ENCODE results near the gene RFPL1.
A peak's percentile ranks its signal among the peaks of the same experiment; 100 is the strongest.
"Not testable (repeated sequence)": the region's sequence is repeated elsewhere in the genome, so short reads cannot be mapped to it uniquely, and the experiment has no call there.

The RFPL1 gene

GRCh38 chr22:29438283-29438682, at the start of gene RFPL1:
Gene RFPL1, plus strand, starts transcription at chr22:29438583.
- not testable (repeated sequence) for DNase-seq

GRCh38 chr22:29388759-29389090, 49.7 kb upstream of the RFPL1 start:
- no peak for DNase-seq

GRCh38 chr22:29390270-29390669, 48.1 kb upstream of the RFPL1 start:
- DNase-seq, result no peak

- no peak for DNase-seq
These were observed 46.8 kb upstream of the RFPL1 start for GRCh38 chr22:29391546-29391945.

GRCh38 chr22:29393019-29393608, 45.3 kb upstream of the RFPL1 start:
- no peak for DNase-seq

GRCh38 chr22:29394931-29395581, 43.3 kb upstream of the RFPL1 start:
- DNase-seq, result peak; percentile 73

GRCh38 chr22:29396126-29396525, 42.3 kb upstream of the RFPL1 start:
- DNase-seq, result no peak

- no peak for DNase-seq
These were observed 40.6 kb upstream of the RFPL1 start for GRCh38 chr22:29397791-29398190.

GRCh38 chr22:29400576-29400975, 37.8 kb upstream of the RFPL1 start:
- no peak for DNase-seq

GRCh38 chr22:29401538-29401937, 36.8 kb upstream of the RFPL1 start:
- DNase-seq, result not testable (repeated sequence)

GRCh38 chr22:29408940-29409339, 29.4 kb upstream of the RFPL1 start:
- DNase-seq, result no peak

- DNase-seq, result not testable (repeated sequence)
These were observed 26.7 kb upstream of the RFPL1 start for GRCh38 chr22:29411569-29412211.

- DNase-seq, result not testable (repeated sequence)
These were observed 25.6 kb upstream of the RFPL1 start for GRCh38 chr22:29412772-29413171.

GRCh38 chr22:29414951-29415591, 23.3 kb upstream of the RFPL1 start:
- not testable (repeated sequence) for DNase-seq

GRCh38 chr22:29418704-29419103, 19.7 kb upstream of the RFPL1 start:
- not testable (repeated sequence) for DNase-seq

GRCh38 chr22:29426476-29426875, 11.9 kb upstream of the RFPL1 start:
- no peak for DNase-seq

GRCh38 chr22:29427176-29427760, 11.1 kb upstream of the RFPL1 start:
- no peak for DNase-seq

- no peak for DNase-seq
These were observed 6.4 kb upstream of the RFPL1 start for GRCh38 chr22:29431986-29432385.

GRCh38 chr22:29433856-29434255, 4.5 kb upstream of the RFPL1 start:
- DNase-seq, result no peak

GRCh38 chr22:29434288-29434687, 4.1 kb upstream of the RFPL1 start:
- no peak for DNase-seq

- DNase-seq, result no peak
These were observed 2.9 kb upstream of the RFPL1 start for GRCh38 chr22:29435236-29436136.

GRCh38 chr22:29442976-29443375, 4.6 kb downstream of the RFPL1 start:
- DNase-seq, result no peak
